K562 (cell line): Measurements from ENCODE around the gene CCNY. TPM values are rescaled to one million over a fixed set of nuclear protein-coding genes. Genes with fewer than 3 reads are reported as not detected.

Experiments
- CCAR2 ChIP-seq: fragments of 200-400 bp; formaldehyde crosslinking; IDR thresholded peaks from 2 replicates; pipeline ENCODE4 v1.6.1; 2017; ENCODE audit warnings: mild to moderate bottlenecking, low read depth, low read length
- CTBP1 ChIP-seq: fragments of 450-650 bp; IDR thresholded peaks from 2 replicates; pipeline ENCODE4 v1.6.1; 2016; ENCODE audit warnings: borderline replicate concordance
- E2F3 ChIP-seq: fragments of 250-450 bp; sonication (Bioruptor Pico); IDR thresholded peaks from 2 replicates; pipeline ENCODE4 v1.4.0; 2020; ENCODE audit warnings: mild to moderate bottlenecking
- FUS ChIP-seq: fragments of 200-400 bp; formaldehyde crosslinking; optimal IDR thresholded peaks from 2 replicates; pipeline ENCODE3; 2017; ENCODE audit warnings: low read depth, low read length
- HDGF ChIP-seq: fragments of 450-650 bp; IDR thresholded peaks from 2 replicates; pipeline ENCODE4 v1.6.1; 2016
- MTA1 ChIP-seq: fragments of 450-650 bp; IDR thresholded peaks from 2 replicates; pipeline ENCODE4 v1.6.1; 2017; ENCODE audit warnings: borderline replicate concordance
- PML ChIP-seq: IDR thresholded peaks from 2 replicates; pipeline ENCODE4 v1.6.1; 2012; ENCODE audit warnings: low read length, inconsistent platforms
- PRPF4 ChIP-seq: fragments of 200-400 bp; formaldehyde crosslinking; IDR thresholded peaks from one replicate; pipeline ENCODE4 v1.6.1; 2017; ENCODE audit warnings: low read length, low read depth, mild to moderate bottlenecking; ENCODE audit not compliant: insufficient read depth, poor library complexity, severe bottlenecking
- RHOXF2B ChIP-seq: fragments of 250-450 bp; sonication (Bioruptor Pico); conservative IDR thresholded peaks from 2 replicates; pipeline ENCODE4 v1.5.1; 2021
- SIRT6 ChIP-seq: IDR thresholded peaks from one replicate; pipeline ENCODE4 v1.6.1; 2012; ENCODE audit warnings: low read depth, mild to moderate bottlenecking, control low read depth, inconsistent platforms, low read length, moderate library complexity
- TAF15 ChIP-seq: fragments of 200-400 bp; formaldehyde crosslinking; IDR thresholded peaks from 2 replicates; pipeline ENCODE4 v1.6.1; 2017; ENCODE audit warnings: mild to moderate bottlenecking, low read depth, low read length, moderate library complexity
- ZNF165 ChIP-seq: fragments of 250-450 bp; sonication (Bioruptor Pico); IDR thresholded peaks from 2 replicates; pipeline ENCODE4 v1.4.0; 2020; ENCODE audit warnings: borderline replicate concordance
- ZNF274 ChIP-seq: IDR thresholded peaks from 2 replicates; pipeline ENCODE4 v1.6.1; 2011; ENCODE audit warnings: low read depth, mild to moderate bottlenecking, low read length, moderate library complexity, borderline replicate concordance
- ZSCAN32 ChIP-seq: fragments of 450-650 bp; formaldehyde crosslinking; IDR thresholded peaks from 2 replicates; pipeline ENCODE4 v1.4.0; 2020; ENCODE audit warnings: mild to moderate bottlenecking, moderate library complexity
- polyA plus RNA-seq, 8 experiments: library from polyadenylated mRNA; depleted of rRNA in 4 of 8; stranded (reverse) in 5 of 8; unstranded in 3 of 8; fragments of >200 nt; fragmentation: Nextera tagmentation in 2 of 8; fragmentation: Illumina TruSeq in 1 of 8; extraction: Ambion mirVana in 2 of 8; extraction: Trizol in 1 of 8; gene quantifications; 2 replicates each; pipeline versions ENCODE4 v1.2.1 to v1.2.3, GENCODE V29; 2011 to 2014; ENCODE audit warnings: inconsistent platforms in 1 of 8, missing spikeins in 1 of 8
- total RNA-seq, 7 experiments: library from RNA; depleted of rRNA in 6 of 7; stranded (reverse); fragments of >200 nt in 6 of 7; fragmentation: Illumina TruSeq in 2 of 7; extraction: Trizol in 2 of 7; gene quantifications; 2 replicates each; pipeline versions ENCODE4 v1.2.1 to v1.2.3, GENCODE V29; 2011 to 2021; ENCODE audit warnings: low replicate concordance in 1 of 7
- TF ChIP-seq, protein P1 (sequence below): sonication (generic); formaldehyde crosslinking; IDR thresholded peaks from 2 replicates; pipeline ENCODE4 v1.8.1; 2022; ENCODE audit warnings: missing genetic modification reagents
- TF ChIP-seq, protein P2 (sequence below), 2 experiments: fragments of 200-800 bp in 1 of 2; sonication (Bioruptor generic) in 1 of 2; sonication (generic) in 1 of 2; formaldehyde crosslinking in 1 of 2; IDR thresholded peaks in 1 of 2; conservative IDR thresholded peaks in 1 of 2; 2 replicates each; pipeline versions ENCODE4 v1.5.0 to v1.6.1; 2016 to 2020; ENCODE audit warnings: missing compliant biosample characterization in 1 of 2, missing genetic modification characterization in 1 of 2, missing genetic modification reagents in 1 of 2
- TF ChIP-seq, protein P3 (sequence below): sonication (generic); formaldehyde crosslinking; IDR thresholded peaks from 2 replicates; pipeline ENCODE4 v1.8.0; 2022; ENCODE audit warnings: mild to moderate bottlenecking, low read depth, missing genetic modification reagents
- TF ChIP-seq, protein P4 (sequence below): IDR thresholded peaks from 2 replicates; pipeline ENCODE4 v1.6.1; 2014; ENCODE audit warnings: antibody characterized with exemption
- TF ChIP-seq, protein P5 (sequence below): sonication (generic); formaldehyde crosslinking; IDR thresholded peaks from 2 replicates; pipeline ENCODE4 v1.8.0; 2023; ENCODE audit warnings: mild to moderate bottlenecking, missing genetic modification reagents

CCNY gene
- total and polyA plus RNA-seq, 9 of the 15 experiments (the other 6 are each of a cell fraction or from before 2014, with no cell fraction given): 8.4 to 109 (median 38.6) TPM

DNA sequence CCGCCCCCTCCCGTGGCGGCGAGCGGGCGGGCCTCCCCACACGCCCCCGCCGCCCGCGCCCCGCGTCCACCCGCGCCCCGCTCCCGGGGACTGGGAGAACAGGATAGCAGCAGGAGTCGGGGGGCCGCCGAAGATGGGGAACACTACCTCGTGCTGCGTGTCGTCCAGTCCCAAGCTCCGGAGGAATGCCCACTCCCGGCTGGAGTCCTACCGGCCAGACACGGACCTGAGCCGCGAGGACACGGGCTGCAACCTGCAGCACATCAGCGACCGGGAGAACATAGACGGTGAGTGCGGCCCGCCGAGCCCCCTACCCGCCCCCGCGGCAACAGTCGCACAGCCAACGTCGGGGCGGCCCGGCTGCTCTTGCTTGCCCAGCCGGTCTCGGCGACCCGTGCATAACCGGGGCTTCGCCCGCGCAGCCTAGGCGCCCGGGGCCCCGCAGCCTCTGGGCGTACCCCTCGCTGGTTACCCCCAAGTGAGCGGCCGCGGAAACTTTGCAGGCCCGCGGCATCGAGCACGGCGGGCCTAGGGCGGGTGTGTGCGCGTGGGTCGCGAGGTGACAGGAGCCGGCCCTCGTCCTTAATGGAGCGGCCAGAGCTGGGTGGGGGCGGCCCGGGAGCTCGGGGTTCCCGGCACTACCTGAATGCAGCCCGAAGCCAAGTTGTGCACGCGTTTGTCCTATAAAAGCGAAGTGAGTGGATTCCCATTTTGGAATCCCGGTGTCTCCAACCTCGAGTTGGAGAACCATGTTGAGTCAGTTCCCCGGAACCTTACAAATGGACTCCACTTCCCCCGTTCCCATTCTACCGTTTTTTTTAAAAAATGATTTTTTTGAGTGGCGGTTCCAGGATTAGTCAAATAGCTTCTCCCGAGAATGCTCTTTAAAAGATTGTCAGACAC is 863 bp downstream of the CCNY start (continued):
- TF ChIP-seq PML: no peak
- TF ChIP-seq CTBP1: no peak
- TF ChIP-seq SIRT6: no peak
- TF ChIP-seq CCAR2: no peak
- TF ChIP-seq MTA1: no peak
- TF ChIP-seq ZNF165 (CRISPR knock-in tag): no peak
- TF ChIP-seq, protein P1, sequence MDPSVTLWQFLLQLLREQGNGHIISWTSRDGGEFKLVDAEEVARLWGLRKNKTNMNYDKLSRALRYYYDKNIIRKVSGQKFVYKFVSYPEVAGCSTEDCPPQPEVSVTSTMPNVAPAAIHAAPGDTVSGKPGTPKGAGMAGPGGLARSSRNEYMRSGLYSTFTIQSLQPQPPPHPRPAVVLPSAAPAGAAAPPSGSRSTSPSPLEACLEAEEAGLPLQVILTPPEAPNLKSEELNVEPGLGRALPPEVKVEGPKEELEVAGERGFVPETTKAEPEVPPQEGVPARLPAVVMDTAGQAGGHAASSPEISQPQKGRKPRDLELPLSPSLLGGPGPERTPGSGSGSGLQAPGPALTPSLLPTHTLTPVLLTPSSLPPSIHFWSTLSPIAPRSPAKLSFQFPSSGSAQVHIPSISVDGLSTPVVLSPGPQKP (CRISPR knock-in tag): no peak
- no peak for TF ChIP-seq ZSCAN32 (CRISPR knock-in tag)
- no peak for TF ChIP-seq HDGF
- TF ChIP-seq, protein P2, sequence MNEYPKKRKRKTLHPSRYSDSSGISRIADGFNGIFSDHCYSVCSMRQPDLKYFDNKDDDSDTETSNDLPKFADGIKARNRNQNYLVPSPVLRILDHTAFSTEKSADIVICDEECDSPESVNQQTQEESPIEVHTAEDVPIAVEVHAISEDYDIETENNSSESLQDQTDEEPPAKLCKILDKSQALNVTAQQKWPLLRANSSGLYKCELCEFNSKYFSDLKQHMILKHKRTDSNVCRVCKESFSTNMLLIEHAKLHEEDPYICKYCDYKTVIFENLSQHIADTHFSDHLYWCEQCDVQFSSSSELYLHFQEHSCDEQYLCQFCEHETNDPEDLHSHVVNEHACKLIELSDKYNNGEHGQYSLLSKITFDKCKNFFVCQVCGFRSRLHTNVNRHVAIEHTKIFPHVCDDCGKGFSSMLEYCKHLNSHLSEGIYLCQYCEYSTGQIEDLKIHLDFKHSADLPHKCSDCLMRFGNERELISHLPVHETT (CRISPR knock-in tag; conservative IDR thresholded peaks at IDR 0.05 in 1 of 2, IDR thresholded peaks at IDR 0.05 in 1 of 2): no peak
- no peak for TF ChIP-seq TAF15
- TF ChIP-seq, protein P3, sequence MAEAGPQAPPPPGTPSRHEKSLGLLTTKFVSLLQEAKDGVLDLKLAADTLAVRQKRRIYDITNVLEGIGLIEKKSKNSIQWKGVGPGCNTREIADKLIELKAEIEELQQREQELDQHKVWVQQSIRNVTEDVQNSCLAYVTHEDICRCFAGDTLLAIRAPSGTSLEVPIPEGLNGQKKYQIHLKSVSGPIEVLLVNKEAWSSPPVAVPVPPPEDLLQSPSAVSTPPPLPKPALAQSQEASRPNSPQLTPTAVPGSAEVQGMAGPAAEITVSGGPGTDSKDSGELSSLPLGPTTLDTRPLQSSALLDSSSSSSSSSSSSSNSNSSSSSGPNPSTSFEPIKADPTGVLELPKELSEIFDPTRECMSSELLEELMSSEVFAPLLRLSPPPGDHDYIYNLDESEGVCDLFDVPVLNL (CRISPR knock-in tag): no peak
- TF ChIP-seq PRPF4: no peak
- TF ChIP-seq, protein P4, sequence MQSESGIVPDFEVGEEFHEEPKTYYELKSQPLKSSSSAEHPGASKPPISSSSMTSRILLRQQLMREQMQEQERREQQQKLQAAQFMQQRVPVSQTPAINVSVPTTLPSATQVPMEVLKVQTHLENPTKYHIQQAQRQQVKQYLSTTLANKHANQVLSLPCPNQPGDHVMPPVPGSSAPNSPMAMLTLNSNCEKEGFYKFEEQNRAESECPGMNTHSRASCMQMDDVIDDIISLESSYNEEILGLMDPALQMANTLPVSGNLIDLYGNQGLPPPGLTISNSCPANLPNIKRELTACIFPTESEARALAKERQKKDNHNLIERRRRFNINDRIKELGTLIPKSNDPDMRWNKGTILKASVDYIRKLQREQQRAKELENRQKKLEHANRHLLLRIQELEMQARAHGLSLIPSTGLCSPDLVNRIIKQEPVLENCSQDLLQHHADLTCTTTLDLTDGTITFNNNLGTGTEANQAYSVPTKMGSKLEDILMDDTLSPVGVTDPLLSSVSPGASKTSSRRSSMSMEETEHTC: no peak
- no peak for TF ChIP-seq E2F3
- TF ChIP-seq, protein P5, sequence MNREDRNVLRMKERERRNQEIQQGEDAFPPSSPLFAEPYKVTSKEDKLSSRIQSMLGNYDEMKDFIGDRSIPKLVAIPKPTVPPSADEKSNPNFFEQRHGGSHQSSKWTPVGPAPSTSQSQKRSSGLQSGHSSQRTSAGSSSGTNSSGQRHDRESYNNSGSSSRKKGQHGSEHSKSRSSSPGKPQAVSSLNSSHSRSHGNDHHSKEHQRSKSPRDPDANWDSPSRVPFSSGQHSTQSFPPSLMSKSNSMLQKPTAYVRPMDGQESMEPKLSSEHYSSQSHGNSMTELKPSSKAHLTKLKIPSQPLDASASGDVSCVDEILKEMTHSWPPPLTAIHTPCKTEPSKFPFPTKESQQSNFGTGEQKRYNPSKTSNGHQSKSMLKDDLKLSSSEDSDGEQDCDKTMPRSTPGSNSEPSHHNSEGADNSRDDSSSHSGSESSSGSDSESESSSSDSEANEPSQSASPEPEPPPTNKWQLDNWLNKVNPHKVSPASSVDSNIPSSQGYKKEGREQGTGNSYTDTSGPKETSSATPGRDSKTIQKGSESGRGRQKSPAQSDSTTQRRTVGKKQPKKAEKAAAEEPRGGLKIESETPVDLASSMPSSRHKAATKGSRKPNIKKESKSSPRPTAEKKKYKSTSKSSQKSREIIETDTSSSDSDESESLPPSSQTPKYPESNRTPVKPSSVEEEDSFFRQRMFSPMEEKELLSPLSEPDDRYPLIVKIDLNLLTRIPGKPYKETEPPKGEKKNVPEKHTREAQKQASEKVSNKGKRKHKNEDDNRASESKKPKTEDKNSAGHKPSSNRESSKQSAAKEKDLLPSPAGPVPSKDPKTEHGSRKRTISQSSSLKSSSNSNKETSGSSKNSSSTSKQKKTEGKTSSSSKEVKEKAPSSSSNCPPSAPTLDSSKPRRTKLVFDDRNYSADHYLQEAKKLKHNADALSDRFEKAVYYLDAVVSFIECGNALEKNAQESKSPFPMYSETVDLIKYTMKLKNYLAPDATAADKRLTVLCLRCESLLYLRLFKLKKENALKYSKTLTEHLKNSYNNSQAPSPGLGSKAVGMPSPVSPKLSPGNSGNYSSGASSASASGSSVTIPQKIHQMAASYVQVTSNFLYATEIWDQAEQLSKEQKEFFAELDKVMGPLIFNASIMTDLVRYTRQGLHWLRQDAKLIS (CRISPR knock-in tag): peak; percentile 55; the same call in 1 of the 2 replicates
- no peak for TF ChIP-seq ZNF274
- TF ChIP-seq RHOXF2B (CRISPR knock-in tag): no peak
- no peak for TF ChIP-seq FUS
